Upper lobe of left lung (tissue), 6 donors: ENCODE data around the gene HPD. TPM values are rescaled to one million over a fixed set of nuclear protein-coding genes. Genes with fewer than 3 reads are reported as not detected.

Experiments
- ATAC-seq, 2 donors: fragments of 200-7000 bp; cut with Tn5 transposase; one replicate each; pipeline ENCODE4 v1.9.1; 2022; ENCODE audit warnings: mild to moderate bottlenecking in 2 of 2, moderate library complexity in 2 of 2; ENCODE audit not compliant: low FRiP score in 2 of 2
- DNase-seq, 2 donors: peaks; one replicate each; pipeline ENCODE4 v3.0.0-alpha.2; 2019 to 2020
- H3K27ac ChIP-seq, 4 donors: fragments of 200-600 bp; sonication (generic); one replicate each; pipeline ENCODE4 v1.5.1; 2016 to 2019
- H3K27me3 ChIP-seq, 4 donors: fragments of 200-600 bp; sonication (generic); one replicate each; pipeline ENCODE4 v1.5.1; 2017 to 2019
- H3K36me3 ChIP-seq, 4 donors: fragments of 200-600 bp; sonication (generic); one replicate each; pipeline ENCODE4 v1.5.1; 2016 to 2019
- H3K4me1 ChIP-seq, 4 donors: fragments of 200-600 bp; sonication (generic); one replicate each; pipeline ENCODE4 v1.5.1; 2018 to 2019
- H3K4me3 ChIP-seq, 4 donors: fragments of 200-600 bp; sonication (generic); one replicate each; pipeline ENCODE4 v1.5.1; 2017 to 2019; ENCODE audit warnings: mild to moderate bottlenecking in 2 of 4, moderate library complexity in 1 of 4
- H3K9me3 ChIP-seq, 4 donors: fragments of 200-600 bp; sonication (generic); one replicate each; pipeline ENCODE4 v1.5.1; 2018 to 2019
- EP300 ChIP-seq, 4 donors: sonication (generic); formaldehyde crosslinking; IDR thresholded peaks; one replicate each; pipeline ENCODE4 v1.5.1; 2017; ENCODE audit warnings: antibody characterized with exemption in 4 of 4, control low read depth in 2 of 4
- POLR2A ChIP-seq, 4 donors: fragments of 450-650 bp; IDR thresholded peaks; one replicate each; pipeline ENCODE4 v1.5.1; 2016 to 2017; ENCODE audit warnings: antibody characterized with exemption in 4 of 4, mild to moderate bottlenecking in 2 of 4
- POLR2AphosphoS5 ChIP-seq, 2 donors: sonication (generic); formaldehyde crosslinking; IDR thresholded peaks; one replicate each; pipeline ENCODE4 v1.5.1; 2017; ENCODE audit warnings: antibody characterized with exemption in 2 of 2
- WGBS, 2 donors: methylation state at CpG; one replicate each; pipeline ENCODE4 v1.1.5; 2017 to 2018; 5-methylcytosine and 5-hydroxymethylcytosine counted together
- total RNA-seq, 6 donors: library from RNA; depleted of rRNA in 4 of 6; stranded (reverse); fragments of >200 nt in 4 of 6; gene quantifications; one replicate each; pipeline versions ENCODE4 v1.1.0 to v1.2.1, GENCODE V29; 2016 to 2021
- TF ChIP-seq, protein P1 (sequence below), 6 experiments: fragments of 450-650 bp in 4 of 6; fragments of 200-600 bp in 2 of 6; sonication (generic) in 2 of 6; IDR thresholded peaks; one replicate each; pipeline ENCODE4 v1.5.1; 2016 to 2019; ENCODE audit warnings: antibody characterized with exemption in 6 of 6
- donor health status: DM: no; HTN: no; CAD: no; lungs with moderate emphysema.
- donor health status: DM: no; HTN: yes; CAD: no; lungs with severe emphysema.

Gene HPD
- total RNA-seq, 6 donors from 2014 or later: 1.1 to 7.3 (median 1.7) TPM; not detected in 1

- 86 to 87% methylated on average over 6 to 7 of the region's 7 CpGs for WGBS, 2 donors
- no peak overlapping the region for H3K4me3 ChIP-seq
- ATAC-seq (no peak), DNase-seq (peak in 1 of 2 donors; percentile 59)
- H3K27ac ChIP-seq: no peak overlapping the region
- TF ChIP-seq POLR2AphosphoS5 (IDR thresholded peaks at IDR 0.05) (no peak), EP300 (IDR thresholded peaks at IDR 0.05) (no peak), POLR2A (IDR thresholded peaks at IDR 0.05) (no peak)
- TF ChIP-seq, protein P1, sequence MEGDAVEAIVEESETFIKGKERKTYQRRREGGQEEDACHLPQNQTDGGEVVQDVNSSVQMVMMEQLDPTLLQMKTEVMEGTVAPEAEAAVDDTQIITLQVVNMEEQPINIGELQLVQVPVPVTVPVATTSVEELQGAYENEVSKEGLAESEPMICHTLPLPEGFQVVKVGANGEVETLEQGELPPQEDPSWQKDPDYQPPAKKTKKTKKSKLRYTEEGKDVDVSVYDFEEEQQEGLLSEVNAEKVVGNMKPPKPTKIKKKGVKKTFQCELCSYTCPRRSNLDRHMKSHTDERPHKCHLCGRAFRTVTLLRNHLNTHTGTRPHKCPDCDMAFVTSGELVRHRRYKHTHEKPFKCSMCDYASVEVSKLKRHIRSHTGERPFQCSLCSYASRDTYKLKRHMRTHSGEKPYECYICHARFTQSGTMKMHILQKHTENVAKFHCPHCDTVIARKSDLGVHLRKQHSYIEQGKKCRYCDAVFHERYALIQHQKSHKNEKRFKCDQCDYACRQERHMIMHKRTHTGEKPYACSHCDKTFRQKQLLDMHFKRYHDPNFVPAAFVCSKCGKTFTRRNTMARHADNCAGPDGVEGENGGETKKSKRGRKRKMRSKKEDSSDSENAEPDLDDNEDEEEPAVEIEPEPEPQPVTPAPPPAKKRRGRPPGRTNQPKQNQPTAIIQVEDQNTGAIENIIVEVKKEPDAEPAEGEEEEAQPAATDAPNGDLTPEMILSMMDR (IDR thresholded peaks at IDR 0.05): no peak
- H3K4me1 ChIP-seq: no peaks in the 10 kb centered on the region
- H3K27me3 ChIP-seq: no peaks in the 10 kb centered on the region
- peaks cover 22 to 80% (median 50%) of the 10 kb centered on the region in 4 donors for H3K36me3 ChIP-seq
- no peaks in the 10 kb centered on the region for H3K9me3 ChIP-seq
These were observed 29.3 kb downstream of the HPD start for GRCh38 chr12:121829250-121829918.

GRCh38 chr12:121828826-121829225, 29.8 kb downstream of the HPD start:
- H3K9me3 ChIP-seq: no peaks in the 10 kb centered on the region
- H3K27ac ChIP-seq: no peak overlapping the region
- no peaks in the 10 kb centered on the region for H3K27me3 ChIP-seq
- DNase-seq (no peak), ATAC-seq (no peak)
- H3K4me1 ChIP-seq: no peaks in the 10 kb centered on the region
- WGBS, 2 donors: 88 to 90% methylated on average over 9 of the region's 9 CpGs
- no peak for TF ChIP-seq EP300 (IDR thresholded peaks at IDR 0.05)
- no peak for TF ChIP-seq POLR2A (IDR thresholded peaks at IDR 0.05)
- TF ChIP-seq POLR2AphosphoS5 (IDR thresholded peaks at IDR 0.05): no peak
- TF ChIP-seq, protein P1 (IDR thresholded peaks at IDR 0.05): no peak
- peaks cover 22 to 86% (median 53%) of the 10 kb centered on the region in 4 donors for H3K36me3 ChIP-seq
- no peak overlapping the region for H3K4me3 ChIP-seq

DNA sequence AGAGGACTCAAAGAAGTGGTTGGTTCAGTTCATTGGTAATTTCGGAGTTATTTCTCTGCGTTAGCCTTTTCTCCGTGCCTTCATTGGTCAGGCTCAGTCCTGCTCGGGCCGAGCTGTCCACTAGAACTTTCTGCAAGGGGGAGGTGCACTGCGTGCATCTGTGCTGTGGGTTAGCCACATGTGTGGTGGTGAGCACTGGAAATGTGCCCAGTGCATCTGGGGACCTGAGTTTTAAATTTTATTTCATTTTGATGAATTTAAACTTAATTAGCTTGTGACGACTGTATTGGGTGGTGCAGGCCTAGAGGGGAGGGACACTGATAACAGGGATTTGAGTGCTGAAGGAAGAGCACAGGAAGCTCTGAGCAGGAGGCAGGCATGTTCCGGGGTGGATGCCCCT, 30.4 kb downstream of the HPD start:
- no peak for TF ChIP-seq POLR2A (IDR thresholded peaks at IDR 0.05)
- TF ChIP-seq, protein P1 (IDR thresholded peaks at IDR 0.05): no peak
- Histone ChIP-seq H3K4me1 (no peaks in the 10 kb centered on the region), H3K36me3 (peaks cover 28 to 91% (median 58%) of the 10 kb centered on the region in 4 donors), H3K27ac (no peak overlapping the region), H3K9me3 (no peaks in the 10 kb centered on the region), H3K4me3 (no peak overlapping the region), H3K27me3 (no peaks in the 10 kb centered on the region)
- DNase-seq (no peak), ATAC-seq (no peak)
- WGBS, 2 donors: 96% methylated on average over 8 of the region's 8 CpGs

DNA sequence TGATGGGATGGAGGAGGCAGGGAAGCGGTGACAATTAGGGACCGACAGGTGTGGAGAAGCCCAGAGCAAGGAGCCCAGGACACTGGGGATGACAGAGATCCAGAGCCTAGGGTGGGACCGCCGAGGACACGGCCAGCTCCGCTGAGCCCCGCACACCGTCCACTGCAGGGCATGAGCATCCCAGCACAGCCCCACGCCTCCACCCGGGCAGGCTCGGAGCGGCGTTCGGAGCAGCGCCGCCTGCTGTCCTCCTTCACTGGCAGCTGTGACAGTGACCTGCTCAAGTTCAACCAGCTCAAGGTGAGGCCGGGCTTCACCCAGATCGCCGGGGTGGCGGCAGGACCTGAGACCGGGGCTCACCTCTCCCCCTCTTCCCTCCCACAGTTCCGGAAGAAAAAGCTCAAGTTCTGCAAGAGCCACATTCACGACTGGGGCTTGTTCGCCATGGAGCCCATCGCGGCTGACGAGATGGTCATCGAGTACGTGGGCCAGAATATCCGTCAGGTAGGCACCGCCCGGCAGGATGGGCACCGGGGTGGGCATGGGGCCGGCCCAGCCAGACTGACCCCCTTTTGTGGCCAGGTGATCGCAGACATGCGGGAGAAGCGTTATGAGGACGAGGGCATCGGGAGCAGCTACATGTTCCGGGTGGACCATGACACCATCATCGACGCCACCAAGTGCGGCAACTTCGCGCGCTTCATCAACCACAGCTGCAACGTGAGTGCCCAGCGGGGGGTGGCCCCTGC, 31.1 kb downstream of the HPD start:
- H3K4me1 ChIP-seq: no peaks in the 10 kb centered on the region
- no peak overlapping the region for H3K27ac ChIP-seq
- ATAC-seq (no peak), DNase-seq (peak in 1 of 2 donors; percentile 78)
- H3K27me3 ChIP-seq: no peaks in the 10 kb centered on the region
- peaks cover 32 to 94% (median 65%) of the 10 kb centered on the region in 4 donors for H3K36me3 ChIP-seq
- TF ChIP-seq POLR2AphosphoS5 (IDR thresholded peaks at IDR 0.05): no peak
- TF ChIP-seq, protein P1 (IDR thresholded peaks at IDR 0.05): no peak
- TF ChIP-seq POLR2A (IDR thresholded peaks at IDR 0.05): no peak
- TF ChIP-seq EP300 (IDR thresholded peaks at IDR 0.05): no peak
- 94% methylated on average over 33 to 48 of the region's 48 CpGs for WGBS, 2 donors
- H3K4me3 ChIP-seq: no peak overlapping the region
- no peaks in the 10 kb centered on the region for H3K9me3 ChIP-seq
